ENCODE results near the gene SSBP1. TPM values are rescaled to one million over a fixed set of nuclear protein-coding genes. Genes with fewer than 3 reads are reported as not detected.
A peak's percentile ranks its signal among the peaks of the same experiment; 100 is the strongest.

SSBP1 gene
- total and polyA plus RNA-seq, 2 of the 4 experiments (the other 2 are of a cell fraction), result 158 to 204 TPM

DNA sequence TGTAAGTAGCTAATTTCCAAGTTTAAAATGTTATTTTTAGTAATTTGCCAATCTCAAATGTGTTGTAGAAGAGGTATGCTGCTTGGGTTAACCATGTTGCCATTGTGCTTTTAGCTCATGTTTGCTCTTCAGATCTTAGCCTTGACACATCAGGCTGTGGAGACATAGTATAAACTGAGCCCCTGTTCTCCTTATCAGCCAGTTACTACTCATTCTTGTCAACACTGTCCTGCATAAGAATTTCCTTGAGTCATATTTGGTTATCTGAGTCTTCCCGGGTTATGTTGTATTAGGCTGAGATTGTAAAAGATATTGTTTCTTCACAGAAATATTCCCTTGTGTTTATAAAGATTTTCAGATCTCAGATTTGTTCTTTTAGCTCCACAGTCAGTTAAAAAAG lies 4.1 kb downstream of the SSBP1 start:
- Histone ChIP-seq H4K91ac (ENCODE audit: insufficient read depth, low read depth, low read length) (no peak overlapping the region), H3K4me3 (ENCODE audit: insufficient read depth, low read depth, low read length) (no peak overlapping the region), H2AFZ (replicated peaks; ENCODE audit: low read length, poor library complexity) (no peak overlapping the region), H3K4me1 (ENCODE audit: control insufficient read depth, insufficient read depth, low read length) (no peaks in the 10 kb centered on the region; the same call in 1 of the 2 replicates), H3K9me1 (ENCODE audit: insufficient read depth, low read length) (peaks cover 5% of the 10 kb centered on the region; the same call in 1 of the 2 replicates), H3K4me2 (ENCODE audit: low read depth, low read length) (no peak overlapping the region), H2AK9ac (replicated peaks; ENCODE audit: low read depth, low read length, poor library complexity) (no peak overlapping the region), H3K4ac (ENCODE audit: low read depth, low read length) (no peak overlapping the region), H3K9me3 (ENCODE audit: control insufficient read depth, insufficient read depth, low read length) (no peaks in the 10 kb centered on the region), H3K79me1 (ENCODE audit: low read depth in 1 of 2, low read length in 2 of 2) (peaks cover 13 to 20% of the 10 kb centered on the region in 2 experiments; a peak in 3 of 4 replicates), H2BK15ac (ENCODE audit: low read depth, low read length) (no peak overlapping the region), H3K27ac (ENCODE audit: insufficient read depth, low read length) (no peak overlapping the region), H2BK120ac (ENCODE audit: low read depth, low read length) (no peak overlapping the region), H2BK5ac (ENCODE audit: low read depth, low read length, poor library complexity, severe bottlenecking) (no peak overlapping the region), H3K18ac (ENCODE audit: low read depth, low read length) (no peak overlapping the region), H3K9ac (ENCODE audit: low read depth, low read length) (no peak overlapping the region), H2AK5ac (ENCODE audit: low read depth, low read length) (no peak overlapping the region), H3K14ac (replicated peaks; ENCODE audit: low read depth, low read length) (no peak overlapping the region), H3K56ac (ENCODE audit: extremely low read depth, insufficient read depth, low read length) (no peak overlapping the region), H3K36me3 (ENCODE audit: control insufficient read depth, insufficient read depth, low read length) (peaks cover 29% of the 10 kb centered on the region), H4K8ac (ENCODE audit: low read depth in 2 of 2, low read length in 2 of 2) (no peak overlapping the region), H4K20me1 (ENCODE audit: insufficient read depth, low read length) (no peaks in the 10 kb centered on the region), H4K5ac (ENCODE audit: low read depth, low read length) (no peak overlapping the region), H2BK20ac (ENCODE audit: low read depth, low read length) (no peak overlapping the region), H3K27me3 (ENCODE audit: control insufficient read depth, insufficient read depth, low read length) (no peaks in the 10 kb centered on the region), H3K23ac (ENCODE audit: low read depth, low read length) (no peak overlapping the region)
- in situ Hi-C loops (cut with MboI; ENCODE audit: low sequenced_read_pairs), result no loop called here
- CTCF ChIA-PET, result no interaction called here
- WGBS, 2 experiments (ENCODE audit: extremely low coverage in 2 of 2, insufficient read length in 1 of 2), result no CpG with 5 or more reads among the region's 1 CpG
- intact Hi-C loops (cut with micrococcal nuclease), result no loop called here
- TF ChIP-seq RAD21 (IDR thresholded peaks at IDR 0.05; ENCODE audit: low read length) (no peak), RFX5 (IDR thresholded peaks at IDR 0.05; ENCODE audit: low read depth, low read length) (no peak), SMC3 (IDR thresholded peaks at IDR 0.05; ENCODE audit: low read depth, low read length) (no peak), FOS (IDR thresholded peaks at IDR 0.05; ENCODE audit: low read depth, low read length) (no peak), BHLHE40 (IDR thresholded peaks at IDR 0.05; ENCODE audit: low read depth, low read length) (no peak), POLR2A (IDR thresholded peaks at IDR 0.05; ENCODE audit: low read depth, low read length) (no peak), CHD1 (IDR thresholded peaks at IDR 0.05; ENCODE audit: low read depth, low read length) (no peak), MXI1 (IDR thresholded peaks at IDR 0.05; ENCODE audit: borderline replicate concordance, low read depth, low read length) (no peak), MAFK (IDR thresholded peaks at IDR 0.05; ENCODE audit: low read depth, low read length) (no peak), CEBPB (IDR thresholded peaks at IDR 0.05; ENCODE audit: low read depth, low read length) (no peak), NFE2L2 (IDR thresholded peaks at IDR 0.05; ENCODE audit: low read depth, low read length) (no peak), RCOR1 (IDR thresholded peaks at IDR 0.05; ENCODE audit: insufficient replicate concordance, low read length) (no peak), MAZ (IDR thresholded peaks at IDR 0.05; ENCODE audit: borderline replicate concordance, low read depth, low read length) (no peak)
- TF ChIP-seq, protein P1, sequence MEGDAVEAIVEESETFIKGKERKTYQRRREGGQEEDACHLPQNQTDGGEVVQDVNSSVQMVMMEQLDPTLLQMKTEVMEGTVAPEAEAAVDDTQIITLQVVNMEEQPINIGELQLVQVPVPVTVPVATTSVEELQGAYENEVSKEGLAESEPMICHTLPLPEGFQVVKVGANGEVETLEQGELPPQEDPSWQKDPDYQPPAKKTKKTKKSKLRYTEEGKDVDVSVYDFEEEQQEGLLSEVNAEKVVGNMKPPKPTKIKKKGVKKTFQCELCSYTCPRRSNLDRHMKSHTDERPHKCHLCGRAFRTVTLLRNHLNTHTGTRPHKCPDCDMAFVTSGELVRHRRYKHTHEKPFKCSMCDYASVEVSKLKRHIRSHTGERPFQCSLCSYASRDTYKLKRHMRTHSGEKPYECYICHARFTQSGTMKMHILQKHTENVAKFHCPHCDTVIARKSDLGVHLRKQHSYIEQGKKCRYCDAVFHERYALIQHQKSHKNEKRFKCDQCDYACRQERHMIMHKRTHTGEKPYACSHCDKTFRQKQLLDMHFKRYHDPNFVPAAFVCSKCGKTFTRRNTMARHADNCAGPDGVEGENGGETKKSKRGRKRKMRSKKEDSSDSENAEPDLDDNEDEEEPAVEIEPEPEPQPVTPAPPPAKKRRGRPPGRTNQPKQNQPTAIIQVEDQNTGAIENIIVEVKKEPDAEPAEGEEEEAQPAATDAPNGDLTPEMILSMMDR (conservative IDR thresholded peaks at IDR 0.05; ENCODE audit: low read depth, low read length), result no peak
- TF ChIP-seq, protein P2, sequence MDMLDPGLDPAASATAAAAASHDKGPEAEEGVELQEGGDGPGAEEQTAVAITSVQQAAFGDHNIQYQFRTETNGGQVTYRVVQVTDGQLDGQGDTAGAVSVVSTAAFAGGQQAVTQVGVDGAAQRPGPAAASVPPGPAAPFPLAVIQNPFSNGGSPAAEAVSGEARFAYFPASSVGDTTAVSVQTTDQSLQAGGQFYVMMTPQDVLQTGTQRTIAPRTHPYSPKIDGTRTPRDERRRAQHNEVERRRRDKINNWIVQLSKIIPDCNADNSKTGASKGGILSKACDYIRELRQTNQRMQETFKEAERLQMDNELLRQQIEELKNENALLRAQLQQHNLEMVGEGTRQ (IDR thresholded peaks at IDR 0.05; ENCODE audit: low read depth, low read length), result no peak
- TF ChIP-seq, protein P3, sequence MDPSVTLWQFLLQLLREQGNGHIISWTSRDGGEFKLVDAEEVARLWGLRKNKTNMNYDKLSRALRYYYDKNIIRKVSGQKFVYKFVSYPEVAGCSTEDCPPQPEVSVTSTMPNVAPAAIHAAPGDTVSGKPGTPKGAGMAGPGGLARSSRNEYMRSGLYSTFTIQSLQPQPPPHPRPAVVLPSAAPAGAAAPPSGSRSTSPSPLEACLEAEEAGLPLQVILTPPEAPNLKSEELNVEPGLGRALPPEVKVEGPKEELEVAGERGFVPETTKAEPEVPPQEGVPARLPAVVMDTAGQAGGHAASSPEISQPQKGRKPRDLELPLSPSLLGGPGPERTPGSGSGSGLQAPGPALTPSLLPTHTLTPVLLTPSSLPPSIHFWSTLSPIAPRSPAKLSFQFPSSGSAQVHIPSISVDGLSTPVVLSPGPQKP (IDR thresholded peaks at IDR 0.05; ENCODE audit: borderline replicate concordance, low read depth, low read length), result no peak
- no TSS peak for BruUV-seq (replicated peaks)
- DNase-seq (peak; percentile 4), ATAC-seq (ENCODE audit: low read depth) (no peak)
- dilution Hi-C loops (cut with HindIII; ENCODE audit: low sequenced_read_pairs, unreplicated experiment), result no loop called here
- POLR2A ChIA-PET (ENCODE audit: unreplicated experiment), result no interaction called here
